ENCODE data around the gene KRTCAP2.
"Not testable (repeated sequence)": the region's sequence is repeated elsewhere in the genome, so short reads cannot be mapped to it uniquely, and the experiment has no call there.

The KRTCAP2 gene

DNA sequence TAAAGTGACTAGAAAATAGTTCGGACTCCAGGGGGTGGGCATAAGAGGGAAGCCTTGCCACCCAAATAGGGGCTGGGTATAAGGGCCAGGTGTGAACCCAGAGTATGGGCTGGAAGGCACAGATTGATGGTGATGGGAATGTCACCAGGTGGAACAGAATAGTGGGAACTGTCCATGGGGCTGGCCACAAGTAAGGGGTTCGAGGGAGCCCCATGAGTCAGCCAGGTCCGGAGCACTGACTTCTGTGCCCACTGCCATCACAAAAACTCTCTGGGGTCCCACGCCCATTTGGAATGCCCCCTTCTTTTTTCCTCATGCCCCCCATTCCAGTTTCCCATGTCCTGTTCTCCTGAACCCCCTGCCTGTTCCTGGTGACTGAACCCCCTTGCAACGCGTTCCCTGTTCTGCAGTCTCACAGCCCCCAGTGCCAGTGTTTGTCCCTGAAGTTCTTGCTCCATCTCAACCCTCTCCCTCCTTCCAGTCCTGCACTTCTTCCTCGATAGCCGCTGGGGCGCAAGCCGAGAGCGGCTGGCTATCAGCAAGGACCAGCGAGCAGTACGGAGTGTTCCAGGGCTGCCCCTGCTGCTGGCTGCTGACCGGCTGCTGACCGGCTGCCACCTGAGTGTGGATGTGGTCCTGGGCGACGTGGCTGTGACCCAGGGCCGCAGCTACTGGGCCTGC, 8.4 kb upstream of the KRTCAP2 start:
- no peak for DNase-seq

DNA sequence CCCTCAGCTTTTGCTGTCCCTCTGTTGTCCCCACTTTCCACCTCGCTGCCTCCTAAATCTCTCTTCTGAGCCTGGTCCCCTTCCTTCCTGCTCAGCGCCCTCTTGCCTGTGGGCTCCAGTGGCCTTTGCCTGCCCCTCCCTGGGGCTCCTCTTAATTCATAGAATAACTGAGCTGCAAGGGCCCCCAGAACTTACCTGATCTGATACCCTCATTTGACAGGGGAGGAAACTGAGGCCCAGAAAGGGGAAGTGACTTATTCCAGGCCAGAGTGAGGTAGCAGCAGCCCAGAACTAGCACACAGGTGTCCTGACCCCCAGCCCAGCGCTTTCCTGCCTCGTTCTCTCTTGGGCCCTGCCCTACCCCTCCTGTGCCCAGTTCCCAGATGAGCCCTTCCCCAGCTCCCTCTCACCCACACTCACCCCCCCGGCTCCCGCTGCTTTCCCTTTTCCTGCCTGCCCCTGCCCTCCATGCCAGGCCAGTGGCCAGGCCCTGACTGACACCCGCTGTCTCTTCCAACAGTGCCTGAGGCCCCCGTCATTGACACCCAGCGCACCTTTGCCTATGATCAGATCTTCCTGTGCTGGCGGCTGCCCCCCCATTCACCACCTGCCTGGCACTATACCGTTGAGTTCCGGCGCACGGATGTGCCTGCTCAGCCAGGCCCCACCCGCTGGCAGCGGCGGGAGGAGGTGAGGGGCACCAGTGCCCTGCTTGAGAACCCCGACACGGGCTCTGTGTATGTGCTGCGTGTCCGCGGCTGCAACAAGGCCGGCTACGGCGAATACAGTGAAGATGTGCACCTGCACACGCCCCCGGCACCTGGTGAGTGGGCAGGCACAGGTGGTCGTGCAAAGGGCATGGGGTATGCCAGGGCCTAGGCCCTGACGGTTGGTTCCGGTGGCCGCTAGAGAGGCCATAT, 6.3 kb upstream of the KRTCAP2 start:
- DNase-seq, result no peak

DNA sequence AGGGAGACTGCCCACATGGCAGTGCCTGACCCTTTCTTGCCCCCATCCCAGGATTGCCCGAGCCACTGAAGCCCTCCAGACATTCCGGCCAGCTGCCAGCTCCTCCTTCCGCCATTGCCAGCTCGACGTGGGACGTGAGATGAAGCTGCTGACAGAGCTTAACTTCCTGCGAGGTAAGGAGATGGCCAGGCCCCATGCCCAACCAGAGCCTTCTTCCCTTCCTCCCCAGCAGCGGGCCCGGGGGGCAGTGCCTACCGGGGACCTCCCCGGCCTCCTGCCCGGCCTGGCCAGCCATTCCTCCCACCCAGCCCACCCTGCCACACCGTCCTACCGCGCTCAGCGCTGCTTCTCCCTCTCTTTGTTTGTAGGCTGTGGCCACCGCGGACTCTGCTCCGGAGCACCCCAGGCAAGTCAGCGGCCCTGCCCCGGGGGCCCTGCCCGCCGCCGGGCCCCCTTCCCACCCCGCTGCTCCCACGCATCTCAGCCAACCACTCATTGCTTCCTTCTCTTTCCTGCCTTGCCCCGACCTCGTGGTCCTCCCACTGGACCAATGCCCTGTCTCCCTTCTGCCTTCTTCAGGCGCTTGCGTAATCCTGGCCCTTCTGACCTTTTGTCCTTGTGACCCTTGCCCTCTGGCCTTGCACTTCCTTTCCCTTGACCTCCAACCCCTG, 5.5 kb upstream of the KRTCAP2 start:
- peak; percentile 16 to 41 for DNase-seq

DNA sequence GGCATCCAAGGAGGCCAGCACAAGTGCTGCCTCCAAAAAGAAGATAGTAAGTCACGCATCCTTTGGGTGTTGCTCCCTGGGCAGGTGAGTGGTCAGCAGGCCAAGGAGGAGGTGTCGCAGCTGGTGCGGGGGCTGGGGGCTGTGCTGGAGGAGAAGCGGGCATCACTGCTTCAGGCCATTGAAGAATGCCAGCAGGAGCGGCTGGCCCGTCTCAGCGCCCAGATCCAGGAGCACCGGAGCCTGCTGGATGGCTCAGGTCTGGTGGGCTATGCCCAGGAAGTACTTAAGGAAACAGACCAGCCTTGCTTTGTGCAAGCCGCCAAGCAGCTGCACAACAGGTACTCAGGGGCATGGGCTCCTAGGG, 4.8 kb upstream of the KRTCAP2 start:
- no peak for DNase-seq

DNA sequence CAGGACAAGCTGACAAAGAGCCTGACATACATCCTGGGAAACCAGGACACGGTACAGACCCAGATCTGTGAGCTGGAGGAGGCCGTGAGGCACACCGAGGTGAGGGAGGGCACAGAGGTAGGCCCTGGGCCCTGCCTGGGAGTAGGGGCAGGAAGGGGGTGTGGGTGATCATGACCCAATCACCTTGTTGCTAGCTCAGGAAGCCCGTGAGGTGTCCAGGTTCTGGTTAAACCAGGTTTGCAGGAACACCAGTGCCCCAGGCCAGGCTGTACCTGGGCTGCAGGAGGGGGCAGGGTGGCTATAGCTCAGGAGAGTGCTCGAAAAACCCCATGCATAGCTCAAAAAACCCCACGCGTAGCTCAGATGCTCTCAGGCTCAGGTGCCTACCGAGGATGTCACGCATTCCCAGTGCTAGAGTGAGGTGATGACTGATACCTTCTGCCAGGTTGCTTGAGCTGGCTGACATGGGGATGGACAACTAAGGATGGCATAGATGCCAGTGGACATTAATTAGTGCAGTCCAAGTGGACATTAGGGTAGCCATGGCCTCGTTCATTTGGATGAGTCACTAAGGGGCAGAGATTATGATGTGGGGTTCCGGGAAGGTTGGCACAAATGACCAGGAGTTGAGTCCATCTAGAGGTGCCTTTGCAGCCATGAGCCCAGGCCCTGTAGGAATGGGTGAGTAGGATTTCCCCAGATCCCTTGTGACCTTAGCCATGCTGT, 4.3 kb upstream of the KRTCAP2 start:
- DNase-seq, result no peak

DNA sequence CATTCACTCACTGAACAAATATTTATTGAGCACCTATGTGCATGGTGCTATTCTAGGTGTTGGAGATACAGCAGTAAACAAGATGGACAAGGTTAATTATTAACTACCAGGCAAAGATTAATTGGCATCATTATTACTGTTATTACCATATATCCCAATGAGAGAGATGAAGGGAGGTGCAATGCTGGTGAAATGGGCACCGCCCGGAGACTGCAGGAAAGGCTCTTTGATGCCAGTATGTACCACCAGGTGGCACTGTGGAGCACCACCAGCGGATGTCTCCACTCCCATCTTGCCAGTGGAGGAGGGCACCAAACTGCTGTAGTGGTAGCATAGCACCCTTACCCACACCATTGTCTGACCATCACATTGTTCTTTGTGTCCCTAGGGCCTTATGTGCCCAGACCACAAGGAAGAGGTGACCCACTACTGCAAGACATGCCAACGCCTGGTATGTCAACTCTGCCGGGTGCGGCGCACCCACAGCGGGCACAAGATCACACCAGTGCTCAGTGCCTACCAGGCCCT, 3.5 kb upstream of the KRTCAP2 start:
- DNase-seq, result peak; percentile 71 to 76

DNA sequence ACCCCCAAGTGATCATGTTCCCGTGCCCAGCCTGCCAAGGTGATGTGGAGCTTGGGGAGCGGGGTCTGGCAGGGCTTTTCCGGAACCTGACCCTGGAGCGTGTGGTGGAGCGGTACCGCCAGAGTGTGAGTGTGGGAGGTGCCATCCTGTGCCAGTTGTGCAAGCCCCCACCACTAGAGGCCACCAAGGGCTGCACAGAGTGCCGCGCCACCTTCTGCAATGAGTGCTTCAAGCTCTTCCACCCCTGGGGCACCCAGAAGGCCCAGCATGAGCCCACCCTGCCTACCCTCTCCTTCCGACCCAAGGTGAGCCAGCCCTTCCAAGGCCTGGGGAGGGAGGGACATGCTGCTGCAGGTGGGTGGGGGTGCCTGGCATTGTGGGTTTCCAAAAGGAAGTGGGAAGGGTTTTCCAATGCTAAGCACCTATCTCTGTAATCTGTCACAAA, 2.8 kb upstream of the KRTCAP2 start:
- peak; percentile 16 to 29 for DNase-seq

DNA sequence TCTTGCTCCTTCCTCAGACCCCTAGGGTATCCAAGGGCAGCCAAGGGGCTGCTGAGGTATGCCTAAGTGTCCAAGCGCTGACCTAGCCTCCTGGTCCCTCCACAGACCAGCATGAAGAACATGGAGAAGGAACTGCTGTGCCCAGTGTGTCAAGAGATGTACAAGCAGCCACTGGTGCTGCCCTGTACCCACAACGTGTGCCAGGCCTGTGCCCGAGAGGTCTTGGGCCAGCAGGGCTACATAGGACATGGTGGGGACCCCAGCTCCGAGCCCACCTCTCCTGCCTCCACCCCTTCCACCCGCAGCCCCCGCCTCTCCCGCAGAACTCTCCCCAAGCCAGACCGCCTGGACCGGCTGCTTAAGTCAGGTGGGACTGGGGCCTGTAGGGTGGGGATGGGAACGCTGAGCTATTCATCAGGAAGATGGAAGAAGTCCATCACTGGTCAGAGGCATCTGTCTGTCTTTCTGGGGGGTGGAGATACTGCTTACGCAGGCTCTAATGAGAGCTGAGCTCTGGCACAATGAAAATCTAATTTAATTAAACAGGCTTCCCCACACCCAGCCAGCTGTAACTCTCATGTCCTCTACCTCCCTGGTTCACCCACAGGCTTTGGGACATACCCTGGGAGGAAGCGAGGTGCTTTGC, 2.3 kb upstream of the KRTCAP2 start:
- DNase-seq, result no peak

DNA sequence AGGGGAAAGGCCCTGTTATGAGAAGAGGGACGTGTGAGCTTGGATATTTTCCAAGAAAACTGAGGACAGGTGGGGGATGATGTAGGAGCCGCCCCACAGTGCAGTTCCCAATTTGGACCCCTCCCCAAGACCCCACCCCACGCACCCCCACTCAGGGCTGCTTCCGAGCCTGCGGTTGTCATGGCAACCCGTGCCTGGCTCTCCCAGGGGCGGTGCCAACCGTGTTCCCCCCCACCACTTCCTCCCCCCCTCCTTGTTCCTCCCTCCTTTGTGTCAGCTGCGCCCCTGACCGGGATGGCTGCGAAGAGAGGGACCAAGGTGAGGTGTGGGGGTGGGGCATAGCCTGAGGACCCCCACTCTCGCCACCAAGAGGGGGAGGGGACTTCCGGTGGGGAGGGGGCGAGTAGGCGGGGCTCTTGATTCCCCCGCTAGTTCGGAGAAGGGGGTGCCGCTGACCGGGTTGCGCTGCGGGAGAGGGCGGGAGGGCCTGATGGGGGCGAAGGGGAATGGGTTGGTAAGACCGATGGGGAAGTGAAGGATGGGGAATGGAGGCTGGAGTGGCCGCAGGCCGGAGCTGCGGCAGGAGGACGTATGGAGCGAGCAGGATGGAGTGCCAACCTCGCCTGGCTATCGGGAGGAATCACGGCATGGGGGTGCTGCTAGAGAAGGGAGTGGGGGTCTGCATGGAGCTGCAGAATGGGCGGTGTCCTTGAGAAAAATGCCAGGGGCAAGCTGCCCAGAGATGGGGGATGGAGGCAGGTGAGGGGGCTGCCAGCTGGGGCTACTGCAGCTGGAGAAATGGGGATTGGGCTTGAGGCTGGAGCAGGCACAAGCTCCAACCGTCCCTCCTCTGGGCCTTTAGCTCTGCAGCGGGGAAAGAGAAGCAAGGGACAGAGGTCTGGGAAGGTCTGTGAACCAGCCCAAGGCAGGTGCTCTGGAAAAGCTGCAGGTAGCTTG, 1.5 kb upstream of the KRTCAP2 start:
- DNase-seq, result no peak

DNA sequence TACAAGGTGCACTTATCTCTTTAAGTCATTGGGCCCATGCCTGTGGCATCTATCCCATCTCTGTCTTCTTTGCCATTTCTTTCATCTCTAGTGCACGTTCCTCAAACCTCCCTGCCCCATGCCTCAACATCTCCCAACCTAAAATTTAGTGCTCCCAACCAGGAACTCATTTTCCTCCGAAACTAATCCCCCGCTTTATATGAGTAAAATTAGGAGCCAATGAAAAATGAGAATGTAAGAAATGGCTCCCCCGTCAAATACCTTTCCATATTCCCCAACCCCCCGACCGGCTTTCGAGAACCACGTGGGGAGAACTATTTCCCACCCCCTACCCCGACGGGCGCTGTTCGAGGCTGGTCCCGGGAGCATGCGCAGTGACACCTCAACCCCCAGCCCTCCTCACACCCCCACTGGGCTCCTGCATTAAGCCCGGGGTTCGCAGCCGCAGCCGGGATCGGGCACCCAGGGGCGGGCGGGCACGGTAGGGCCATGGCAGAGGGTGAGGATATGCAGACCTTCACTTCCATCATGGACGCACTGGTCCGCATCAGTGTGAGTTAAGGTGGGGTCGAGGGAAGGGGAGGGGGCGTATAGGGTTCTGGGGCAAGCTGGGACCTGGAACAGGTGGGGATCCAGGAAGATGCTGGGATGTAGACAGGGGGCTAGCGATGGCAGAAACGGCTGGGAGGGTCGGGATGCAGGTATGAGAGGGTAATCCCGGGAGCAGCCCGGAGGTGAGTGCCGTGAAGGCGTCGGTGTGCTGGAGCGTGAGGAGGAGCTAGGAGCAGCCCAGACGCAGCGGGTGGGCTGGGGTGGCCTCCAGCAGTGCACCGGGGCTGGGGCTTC, 597 bp upstream of the KRTCAP2 start, which contains the start of gene TRIM46:
TRIM46 (plus strand) TSS at position 372 of the 846 bp plus-strand sequence; CDS start at position 490, 118 bp downstream.
- no peak for DNase-seq

DNA sequence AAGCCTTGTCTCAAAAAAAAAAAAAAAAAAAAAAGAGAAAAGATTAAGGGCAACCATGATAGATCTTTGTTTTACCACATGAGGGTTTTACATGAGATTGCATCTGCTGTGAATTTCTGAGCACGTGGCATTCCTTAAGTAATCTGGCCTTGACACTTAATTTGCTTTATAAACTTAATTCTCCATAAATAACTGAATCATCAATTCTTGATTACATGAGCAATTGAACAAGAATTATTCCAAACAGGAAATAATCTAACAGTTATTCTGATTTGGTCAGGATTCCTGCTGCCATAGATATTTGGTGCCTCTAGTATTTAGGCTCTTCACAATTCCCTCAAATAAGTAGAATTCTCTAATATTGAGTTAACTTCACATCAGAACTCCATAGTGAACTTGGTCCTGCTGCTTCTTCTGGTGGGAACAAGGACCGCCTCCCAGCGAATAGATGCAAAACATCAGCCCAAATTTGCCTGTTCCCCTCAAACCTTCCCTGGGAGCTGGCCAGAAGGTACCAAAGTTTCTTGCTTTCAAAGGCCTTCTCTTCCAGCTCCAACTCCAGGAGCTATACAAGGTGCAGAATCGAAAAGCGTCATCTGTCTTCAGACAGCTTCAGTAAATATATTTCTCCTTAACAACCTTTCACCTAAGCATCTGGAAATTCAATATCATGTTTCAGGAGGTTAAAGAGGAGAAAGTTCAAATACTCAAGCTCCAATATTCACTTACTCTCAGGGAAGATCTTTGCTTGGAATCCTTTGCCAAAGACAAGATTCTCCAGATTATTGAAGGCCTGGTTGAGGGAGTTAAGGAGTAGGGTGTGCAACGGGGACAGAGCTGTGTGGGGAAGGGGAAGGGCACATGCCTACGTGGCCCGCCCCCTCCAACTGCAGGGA, 1.0 kb downstream of the KRTCAP2 start:
- DNase-seq, result no peak

DNA sequence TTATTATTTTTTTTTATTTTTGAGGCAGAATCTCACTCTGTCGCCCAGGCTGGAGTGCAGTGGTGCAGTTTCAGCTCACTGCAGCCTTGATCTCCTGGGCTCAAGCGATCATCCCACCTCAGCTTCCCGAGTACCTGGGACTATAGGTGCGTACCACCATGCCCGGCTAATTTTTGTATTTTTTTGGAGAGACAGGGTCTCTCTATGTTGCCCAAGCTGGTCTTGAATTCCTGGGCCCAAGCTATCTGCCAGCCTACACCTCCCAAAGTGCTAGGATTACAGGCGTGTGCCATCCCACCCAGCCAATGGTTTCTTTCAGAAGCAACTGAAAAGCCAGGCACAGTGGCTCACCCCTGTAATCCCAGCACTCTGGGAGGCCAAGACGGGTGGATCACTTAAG, 2.3 kb downstream of the KRTCAP2 start:
- no peak for DNase-seq

DNA sequence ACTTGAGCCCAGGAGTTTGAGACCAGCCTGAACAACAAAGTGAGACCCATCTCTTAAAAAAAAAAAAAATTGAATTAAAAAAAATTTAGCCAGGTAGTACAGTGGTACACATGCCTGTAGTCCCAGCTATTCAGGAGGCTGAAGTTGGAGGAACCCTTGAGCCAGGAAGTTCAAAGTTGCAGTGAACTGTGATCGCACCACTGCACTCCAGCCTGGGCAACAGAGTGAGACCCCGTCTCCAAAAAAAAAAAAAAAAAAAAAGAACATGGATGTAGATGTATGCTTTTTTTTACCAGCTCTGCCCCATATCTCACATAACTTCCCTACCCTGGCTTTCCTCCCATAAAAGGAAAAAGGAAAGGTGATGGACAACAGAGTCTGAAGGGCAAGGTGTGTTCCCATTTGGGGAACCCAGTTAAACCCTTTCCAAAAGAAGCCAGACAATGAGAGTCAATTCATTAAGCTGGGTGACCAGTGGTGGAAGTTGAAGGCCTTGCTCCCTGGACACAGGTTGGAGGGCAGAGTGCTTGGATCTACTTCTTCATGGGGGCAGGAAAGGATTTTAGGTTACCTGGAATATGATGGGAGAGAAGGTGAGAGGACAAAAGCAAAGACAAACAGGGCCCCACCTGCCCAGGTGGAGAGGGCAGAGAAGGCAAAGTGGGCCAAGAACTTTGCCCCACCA, 2.9 kb downstream of the KRTCAP2 start:
- DNase-seq, result no peak

DNA sequence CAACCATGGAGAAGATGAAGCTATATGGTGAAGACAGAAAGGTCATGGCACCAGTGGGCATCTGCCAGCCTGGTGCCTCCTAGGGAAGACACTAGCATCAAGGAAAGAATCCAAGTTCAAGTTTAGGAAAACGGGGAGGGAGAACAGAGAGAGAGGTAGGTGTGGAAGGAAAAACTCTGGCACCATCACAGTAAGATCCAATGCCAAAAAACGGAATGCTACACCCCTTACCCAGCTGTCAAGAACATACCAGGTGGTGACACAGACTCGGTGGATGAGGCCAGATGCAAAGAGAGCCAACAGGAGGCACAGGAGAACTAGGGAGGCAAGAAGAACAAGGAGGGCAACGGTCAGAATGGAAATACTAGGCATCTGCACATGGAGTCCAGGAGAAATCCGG, 3.6 kb downstream of the KRTCAP2 start:
- DNase-seq, result no peak

DNA sequence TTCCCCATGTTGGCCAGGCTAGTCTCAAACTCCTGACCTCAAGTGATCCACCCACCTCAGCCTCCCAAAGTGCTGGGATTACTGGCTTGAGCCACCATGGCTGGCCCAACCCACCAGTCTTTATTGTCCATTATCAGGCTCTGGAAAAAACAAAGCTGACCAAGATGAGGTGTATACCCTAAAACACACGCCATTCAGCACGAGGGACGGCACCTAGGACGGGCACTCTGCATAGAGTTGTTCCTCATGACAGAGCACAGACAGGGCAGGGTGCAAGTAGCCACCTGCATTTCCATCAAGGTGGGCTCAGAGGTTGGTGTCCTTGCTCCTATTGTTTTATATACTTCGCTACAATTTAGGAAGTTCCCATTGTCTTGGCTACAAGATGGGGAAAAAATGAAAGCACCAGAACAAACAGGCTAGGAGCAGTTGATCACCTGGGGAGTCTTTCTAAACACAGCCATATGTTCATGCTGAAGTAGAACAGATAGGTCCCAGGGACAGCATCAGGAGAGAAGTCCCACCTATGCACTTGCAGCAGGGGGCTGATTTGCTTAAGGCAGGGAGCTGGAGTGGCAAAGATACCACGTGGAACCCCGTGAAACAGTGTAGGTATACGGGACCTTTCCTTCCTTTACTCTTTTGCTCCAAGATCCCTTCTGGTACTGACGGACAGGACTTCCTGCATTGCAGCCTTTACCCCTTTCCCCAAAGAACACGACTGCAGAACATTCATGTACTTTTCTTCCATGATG, 4.5 kb downstream of the KRTCAP2 start:
- no peak for DNase-seq

DNA sequence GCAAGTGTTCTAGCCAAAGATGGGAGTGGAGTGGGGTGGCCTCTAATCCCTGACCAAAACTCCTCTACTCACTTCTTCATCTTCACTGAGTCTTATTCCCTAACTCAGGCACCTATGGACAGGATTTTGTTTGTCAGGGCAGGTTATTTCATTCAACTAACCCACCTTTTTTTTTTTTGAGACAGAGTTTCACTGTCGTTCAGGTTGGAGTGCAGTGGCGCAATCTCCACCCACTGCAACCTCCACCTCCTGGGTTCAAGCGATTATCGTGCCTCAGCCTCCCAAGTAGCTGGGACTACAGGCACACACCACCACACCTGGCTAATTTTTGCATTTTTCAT, 5.0 kb downstream of the KRTCAP2 start:
- DNase-seq, result not testable (repeated sequence)

Measured in AML-193 (cell line).